Kasumi-1 (cell line): Measurements from ENCODE around the gene CACNA2D3.

Experiments
- DNase-seq, 2 experiments: peaks; one replicate each; lab custom pipeline; 2025; lab: John Stamatoyannopoulos, UW

Gene CACNA2D3

DNA sequence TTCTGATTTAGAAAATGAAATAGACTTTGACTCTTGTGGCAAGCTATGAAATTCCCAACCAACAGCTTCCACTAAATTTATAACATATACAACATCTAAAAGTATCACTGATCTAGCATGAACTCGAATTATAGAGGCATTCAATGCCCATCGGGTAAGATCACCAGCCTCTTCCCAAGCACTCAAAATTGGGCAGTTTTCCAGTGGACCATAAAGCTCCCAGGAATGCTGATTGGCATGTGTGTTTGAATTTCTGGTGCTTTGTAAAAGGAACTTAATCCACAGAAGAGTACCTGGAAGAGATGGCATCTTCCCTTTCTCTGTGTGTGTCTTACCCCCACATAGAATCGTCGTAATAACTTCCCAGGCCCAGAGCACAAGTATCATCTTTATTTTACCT lies 795.5 kb downstream of the CACNA2D3 start:
- DNase-seq, result no peak

DNA sequence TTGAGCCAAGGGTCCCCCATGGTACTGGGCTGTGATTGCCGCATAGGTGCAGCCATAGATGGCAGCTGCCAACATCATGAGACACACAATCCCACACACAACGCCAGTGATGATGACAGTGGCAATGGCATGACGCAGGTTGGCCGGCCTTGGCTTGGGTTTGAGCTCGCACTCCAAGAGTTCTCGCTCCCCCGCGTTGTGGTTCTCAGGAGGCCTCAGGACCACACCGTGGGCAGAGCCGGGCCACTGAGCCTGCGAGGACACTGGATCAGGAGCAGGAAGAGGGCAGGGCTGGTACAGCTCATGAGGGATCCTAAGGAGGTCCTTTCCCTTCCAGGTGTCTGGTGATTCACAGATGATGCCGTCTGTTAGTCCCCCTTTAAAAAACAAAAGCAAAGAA lies 796.2 kb downstream of the CACNA2D3 start:
- DNase-seq, result no peak

DNA sequence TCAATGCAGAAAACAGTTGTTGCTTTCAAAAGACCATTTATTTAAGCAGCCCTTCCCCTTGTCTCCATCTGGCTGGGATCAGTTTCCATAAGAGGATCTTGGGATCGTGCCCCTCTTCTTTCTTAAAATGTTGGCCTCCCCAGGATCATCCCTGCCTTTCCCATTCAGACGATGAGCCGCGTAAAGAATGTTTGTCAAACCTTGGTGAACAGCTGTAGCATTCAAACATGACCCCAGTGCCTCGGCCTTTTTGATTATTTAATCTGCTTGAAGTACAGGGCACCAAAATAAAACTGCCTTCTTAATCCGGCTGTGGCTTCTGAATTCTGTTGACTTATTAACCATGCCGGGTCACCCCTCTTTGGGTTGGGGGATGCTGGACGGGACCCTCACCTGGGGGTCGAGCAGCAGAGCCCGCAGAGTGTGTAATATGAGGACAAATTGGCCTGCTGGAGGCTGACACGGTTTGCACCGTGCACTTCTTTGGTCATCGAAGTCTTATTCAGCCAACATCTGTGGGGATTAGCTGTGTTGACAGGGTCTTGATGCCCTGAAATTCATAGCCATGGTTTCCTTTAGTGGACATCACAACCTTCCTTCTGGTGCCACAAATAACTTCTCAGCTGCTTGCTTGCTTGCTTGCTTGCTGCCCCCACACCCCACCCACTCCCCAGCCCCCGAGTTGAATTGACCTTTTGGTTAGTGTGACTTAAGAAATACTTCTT lies 805.9 kb downstream of the CACNA2D3 start, which contains the start of gene LRTM1:
LRTM1 (minus strand) TSS at position 14 of the 725 bp plus-strand sequence. CDS start 148 bp downstream, outside the sequence.
- DNase-seq, result no peak

DNA sequence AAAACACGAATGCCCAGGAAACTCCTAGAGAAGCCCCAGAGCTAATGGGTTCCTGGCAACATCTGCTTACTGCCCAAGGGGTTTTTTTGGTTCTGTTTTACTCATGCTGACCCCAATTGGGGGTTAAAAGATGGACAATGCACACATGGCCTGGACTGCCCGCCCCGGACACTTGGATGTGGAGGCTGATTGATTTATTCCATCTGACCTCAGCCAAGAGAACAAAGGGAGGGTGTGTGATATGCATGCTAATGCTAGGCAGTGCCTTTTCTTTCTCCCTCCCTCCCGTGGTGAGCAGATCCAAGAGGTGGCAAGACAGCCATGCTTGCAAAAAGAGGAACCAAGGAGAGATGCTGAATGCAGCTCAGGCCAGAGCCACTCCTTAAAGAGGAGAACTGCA lies 808.8 kb downstream of the CACNA2D3 start:
- no peak for DNase-seq

- DNase-seq, result no peak
These were observed 810.3 kb downstream of the CACNA2D3 start for GRCh38 chr3:54932606-54933005.

DNA sequence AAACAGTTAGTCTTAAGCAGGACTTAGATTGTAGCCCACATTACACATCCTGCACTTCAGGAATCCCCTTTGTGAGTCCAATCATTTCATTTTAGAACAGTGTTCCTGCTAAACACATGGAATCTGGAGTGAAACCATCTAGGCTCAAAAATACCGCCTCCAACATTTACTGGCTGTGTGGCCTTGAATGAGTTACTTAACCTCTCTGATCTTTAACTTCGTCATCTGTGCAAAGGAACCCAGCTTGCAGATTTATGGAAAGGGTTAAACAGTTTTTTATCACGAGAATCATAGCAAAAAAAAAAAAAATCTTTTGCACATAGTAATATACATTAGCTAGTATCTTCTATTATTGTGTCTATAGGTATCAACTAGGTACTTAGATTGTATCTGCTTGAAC lies 813.5 kb downstream of the CACNA2D3 start:
- DNase-seq, result no peak

GRCh38 chr3:54936561-54936960 lies 814.2 kb downstream of the CACNA2D3 start:
- DNase-seq, result no peak

GRCh38 chr3:54939557-54940300 lies 817.4 kb downstream of the CACNA2D3 start:
- DNase-seq, result no peak

GRCh38 chr3:54940971-54941370 lies 818.6 kb downstream of the CACNA2D3 start:
- no peak for DNase-seq

DNA sequence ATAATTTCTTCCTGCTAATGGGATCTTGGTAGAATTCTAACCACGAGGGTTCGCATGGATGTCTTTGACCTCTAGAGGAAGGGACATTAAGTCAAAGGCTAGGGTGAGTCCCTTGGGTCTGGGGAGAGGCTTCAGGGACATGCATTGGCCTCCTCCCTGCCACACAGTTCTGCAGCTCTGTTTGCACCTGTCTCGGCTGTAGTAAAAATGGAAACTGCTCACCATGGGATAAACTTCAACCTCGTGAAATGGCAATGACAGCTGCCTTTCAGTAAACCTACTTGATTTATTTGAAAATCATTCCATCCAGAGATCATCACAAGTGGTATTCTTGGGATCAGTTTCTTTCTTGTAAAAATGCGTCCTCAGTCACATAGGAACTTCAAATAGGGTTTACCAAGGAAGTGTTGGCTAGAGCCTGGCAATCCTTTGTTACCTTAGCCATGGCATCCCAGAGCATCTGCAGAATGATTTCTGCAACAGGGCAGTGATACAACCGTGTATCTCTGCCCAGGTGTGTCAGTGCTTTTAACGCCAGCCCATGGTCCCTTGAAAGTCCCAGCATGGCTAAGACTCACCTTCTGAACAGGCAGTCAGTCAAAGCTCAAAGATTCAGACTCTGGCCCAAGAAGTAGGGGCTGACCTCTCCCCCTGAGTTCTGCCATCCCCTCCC lies 819.5 kb downstream of the CACNA2D3 start:
- no peak for DNase-seq

DNA sequence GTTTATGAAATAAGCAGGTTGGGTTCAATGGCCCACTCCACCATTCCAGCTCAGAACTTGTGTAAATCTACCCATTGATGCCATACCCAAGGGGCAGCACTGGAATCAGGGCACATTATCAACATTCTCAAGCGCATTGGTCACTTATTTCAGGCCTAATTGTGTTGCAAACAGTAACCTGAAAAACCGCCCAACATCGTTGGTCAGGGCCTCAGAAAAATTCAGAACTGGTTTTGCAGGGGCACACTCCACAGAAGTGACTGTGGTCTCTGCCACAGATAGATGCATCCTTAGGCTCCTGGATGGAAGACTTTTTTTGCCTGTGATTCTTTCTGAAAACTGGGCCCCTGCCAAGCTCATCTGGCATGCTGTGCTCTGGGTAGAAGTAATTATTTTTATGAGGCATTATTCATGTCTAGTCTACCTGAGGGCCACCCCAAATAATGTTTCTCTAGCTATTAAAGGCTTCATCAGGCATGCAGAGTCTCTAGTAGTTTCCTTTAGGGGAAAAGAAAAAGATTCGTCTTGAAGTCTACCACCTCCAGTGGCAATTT lies 827.2 kb downstream of the CACNA2D3 start:
- DNase-seq, result no peak

- DNase-seq, result no peak
These were observed 828.1 kb downstream of the CACNA2D3 start for GRCh38 chr3:54950391-54951003.

GRCh38 chr3:54951405-54951804 lies 829.1 kb downstream of the CACNA2D3 start:
- no peak for DNase-seq

DNA sequence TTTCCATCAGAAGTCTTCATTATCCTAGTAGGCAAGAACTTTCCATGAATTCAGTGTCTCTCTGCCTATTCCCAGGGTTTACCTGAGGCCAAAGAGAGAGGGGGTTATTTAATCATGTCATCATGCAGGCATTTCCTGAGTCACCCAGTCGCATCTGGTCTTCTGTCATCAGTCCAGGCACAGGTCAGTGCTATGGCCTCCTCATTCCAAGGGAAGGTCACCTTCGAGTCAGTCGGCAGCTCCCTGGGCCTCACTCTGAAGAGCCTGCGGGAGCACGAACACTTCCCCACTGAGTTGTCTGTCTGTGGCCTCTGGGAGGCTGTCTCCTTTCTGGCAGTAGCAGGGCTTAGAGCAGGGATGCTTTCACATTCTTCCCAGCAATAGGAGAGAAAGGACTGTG lies 831.7 kb downstream of the CACNA2D3 start:
- no peak for DNase-seq

DNA sequence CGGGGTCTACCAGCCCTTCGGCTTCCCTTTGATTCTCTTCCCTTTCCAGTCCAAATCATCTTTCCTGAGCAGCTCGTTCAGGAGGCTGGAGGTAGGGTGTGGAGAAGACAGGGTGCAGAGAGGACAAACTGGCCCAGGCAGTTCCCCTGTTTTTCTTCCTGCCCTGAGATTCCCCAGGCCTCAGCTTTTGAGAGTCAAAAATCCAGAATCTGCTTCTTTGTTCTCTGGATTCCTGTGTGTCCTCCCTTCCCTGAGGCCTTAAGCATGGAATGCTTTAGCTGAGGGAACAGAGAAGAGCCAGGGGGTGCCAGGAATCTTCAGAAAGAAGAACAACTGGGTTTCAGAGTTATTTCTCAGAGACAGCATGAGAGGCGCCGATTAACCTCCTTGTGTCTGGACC lies 832.2 kb downstream of the CACNA2D3 start:
- DNase-seq, result no peak

DNA sequence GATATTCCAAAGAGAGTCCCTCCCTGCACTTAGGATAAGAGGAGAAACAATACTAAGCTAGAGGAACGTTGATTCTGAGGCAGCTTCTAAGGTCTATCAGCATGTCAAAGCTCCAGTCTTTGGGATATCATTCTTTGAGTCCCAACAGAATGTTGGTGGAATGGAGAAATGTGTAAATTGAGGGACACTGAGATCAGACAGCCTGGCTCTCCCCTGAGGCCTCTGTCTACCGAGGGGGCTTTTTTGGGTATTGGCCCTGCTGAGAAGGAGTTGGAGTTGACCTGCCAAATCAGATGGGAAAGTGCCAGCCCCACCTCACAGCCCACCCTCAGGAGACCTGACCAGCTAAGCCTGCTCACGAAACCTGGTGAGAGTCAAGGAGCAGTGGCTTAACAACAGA lies 833.1 kb downstream of the CACNA2D3 start:
- DNase-seq, result no peak

- DNase-seq, result no peak
These were observed 833.6 kb downstream of the CACNA2D3 start for GRCh38 chr3:54955941-54956340.

DNA sequence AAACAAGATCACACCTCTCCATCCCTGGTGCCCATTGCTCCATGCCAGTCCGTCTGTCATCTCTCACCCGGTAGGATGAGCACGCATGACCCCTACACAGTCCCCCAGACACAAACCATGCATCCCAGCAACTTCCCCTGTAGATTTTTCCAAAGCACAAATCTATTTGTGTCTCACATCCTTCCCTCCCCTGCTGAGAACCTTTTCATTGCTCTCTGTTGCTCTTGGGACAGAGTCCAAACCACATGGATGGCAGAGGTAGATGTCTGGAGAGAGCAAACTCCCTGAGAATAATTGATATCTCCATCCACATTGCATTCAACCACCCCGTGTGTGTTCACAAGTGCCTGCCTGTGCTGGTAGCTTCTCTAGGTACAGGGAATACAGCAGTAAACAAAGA lies 835.4 kb downstream of the CACNA2D3 start:
- no peak for DNase-seq

GRCh38 chr3:54960082-54960481 lies 837.7 kb downstream of the CACNA2D3 start:
- DNase-seq, result no peak

DNA sequence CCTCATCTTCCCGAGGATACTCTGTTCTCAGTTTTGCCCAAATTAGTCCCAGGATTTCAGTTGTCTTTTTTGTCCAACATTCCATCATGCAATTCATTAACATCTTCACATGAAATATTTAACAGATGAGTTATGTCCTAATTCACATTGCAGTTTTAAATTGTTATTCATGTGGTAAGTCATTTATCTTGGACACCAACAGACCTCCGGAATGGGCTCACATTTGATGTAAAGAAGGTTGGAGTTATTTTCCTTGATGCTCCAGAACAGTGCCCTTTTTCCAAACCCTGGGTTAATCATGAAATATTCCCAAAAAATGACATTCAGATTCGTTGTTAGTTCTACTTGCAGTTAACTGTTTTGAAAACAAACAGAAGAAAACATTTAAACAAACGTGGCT lies 838.3 kb downstream of the CACNA2D3 start:
- no peak for DNase-seq

- DNase-seq, result no peak
These were observed 839.8 kb downstream of the CACNA2D3 start for GRCh38 chr3:54962200-54962599.

- peak in 1 of 2 experiments; percentile 22 for DNase-seq
These were observed 841.3 kb downstream of the CACNA2D3 start for GRCh38 chr3:54963641-54964040.
